Measurements from ENCODE around the gene LRP4.

Gene LRP4

DNA sequence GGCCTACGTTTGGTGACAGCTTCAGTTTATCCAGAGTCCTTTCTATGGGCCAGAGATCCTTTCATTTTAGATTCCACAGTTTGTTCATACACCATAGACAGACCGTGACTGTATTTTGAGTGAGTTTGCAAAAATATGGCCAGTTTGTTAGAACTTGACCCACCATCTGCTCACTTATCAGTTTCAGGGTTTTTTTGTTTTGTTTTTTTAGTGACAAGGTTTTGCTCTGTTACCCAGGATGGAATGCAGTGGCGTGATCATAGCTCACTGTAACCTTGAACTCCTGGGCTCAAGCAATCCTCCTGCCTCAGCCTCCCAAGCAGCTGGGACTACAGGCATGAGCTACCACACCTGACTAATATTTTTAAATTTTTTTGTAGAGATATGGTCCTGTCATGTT, 63.2 kb downstream of the LRP4 start:
- H3K4me1 ChIP-seq, result no peaks in the 10 kb centered on the region
- TF ChIP-seq, protein P1, sequence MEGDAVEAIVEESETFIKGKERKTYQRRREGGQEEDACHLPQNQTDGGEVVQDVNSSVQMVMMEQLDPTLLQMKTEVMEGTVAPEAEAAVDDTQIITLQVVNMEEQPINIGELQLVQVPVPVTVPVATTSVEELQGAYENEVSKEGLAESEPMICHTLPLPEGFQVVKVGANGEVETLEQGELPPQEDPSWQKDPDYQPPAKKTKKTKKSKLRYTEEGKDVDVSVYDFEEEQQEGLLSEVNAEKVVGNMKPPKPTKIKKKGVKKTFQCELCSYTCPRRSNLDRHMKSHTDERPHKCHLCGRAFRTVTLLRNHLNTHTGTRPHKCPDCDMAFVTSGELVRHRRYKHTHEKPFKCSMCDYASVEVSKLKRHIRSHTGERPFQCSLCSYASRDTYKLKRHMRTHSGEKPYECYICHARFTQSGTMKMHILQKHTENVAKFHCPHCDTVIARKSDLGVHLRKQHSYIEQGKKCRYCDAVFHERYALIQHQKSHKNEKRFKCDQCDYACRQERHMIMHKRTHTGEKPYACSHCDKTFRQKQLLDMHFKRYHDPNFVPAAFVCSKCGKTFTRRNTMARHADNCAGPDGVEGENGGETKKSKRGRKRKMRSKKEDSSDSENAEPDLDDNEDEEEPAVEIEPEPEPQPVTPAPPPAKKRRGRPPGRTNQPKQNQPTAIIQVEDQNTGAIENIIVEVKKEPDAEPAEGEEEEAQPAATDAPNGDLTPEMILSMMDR (IDR thresholded peaks at IDR 0.05), result no peak
- DNase-seq, result no peak

DNA sequence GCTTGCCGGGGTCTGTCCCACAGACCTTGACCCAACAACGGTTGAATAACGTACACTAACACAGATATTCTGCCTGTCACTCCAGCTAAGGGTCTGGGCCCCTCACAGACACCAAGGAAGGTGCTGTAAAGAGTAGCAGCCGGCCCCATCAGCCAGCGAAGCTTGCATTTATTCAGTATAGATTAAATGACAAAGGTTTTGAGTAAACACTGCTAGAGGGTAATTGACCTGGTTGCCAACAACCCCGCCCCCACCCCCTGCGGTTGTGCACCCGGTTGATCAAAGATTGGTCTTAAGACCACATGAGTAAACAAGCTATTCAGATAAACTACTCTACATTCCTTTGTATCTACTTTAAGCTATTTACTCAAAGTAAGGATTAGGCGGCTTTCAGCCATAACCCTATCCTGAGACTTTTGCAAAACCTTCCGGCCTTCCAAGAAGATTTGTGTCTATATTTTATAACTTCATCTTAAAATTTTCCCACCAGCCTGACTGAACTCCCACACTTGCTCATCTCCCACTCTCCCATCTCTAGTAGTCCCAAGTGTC, 67.4 kb downstream of the LRP4 start:
- no peak overlapping the region for H3K4me3 ChIP-seq

More for the DNA sequence above, 63.2 kb downstream of the LRP4 start:
- no peak overlapping the region for H3K4me3 ChIP-seq
- no peaks in the 10 kb centered on the region for H3K9me3 ChIP-seq
- H3K27me3 ChIP-seq, result no peaks in the 10 kb centered on the region
- intact Hi-C loops (cut with DNase I; ENCODE audit: low total_unique reads), result no loop called here
- peaks cover 0 to 18% (median 7%) of the 10 kb centered on the region in 3 donors for H3K36me3 ChIP-seq
- no peak overlapping the region for H3K27ac ChIP-seq

DNA sequence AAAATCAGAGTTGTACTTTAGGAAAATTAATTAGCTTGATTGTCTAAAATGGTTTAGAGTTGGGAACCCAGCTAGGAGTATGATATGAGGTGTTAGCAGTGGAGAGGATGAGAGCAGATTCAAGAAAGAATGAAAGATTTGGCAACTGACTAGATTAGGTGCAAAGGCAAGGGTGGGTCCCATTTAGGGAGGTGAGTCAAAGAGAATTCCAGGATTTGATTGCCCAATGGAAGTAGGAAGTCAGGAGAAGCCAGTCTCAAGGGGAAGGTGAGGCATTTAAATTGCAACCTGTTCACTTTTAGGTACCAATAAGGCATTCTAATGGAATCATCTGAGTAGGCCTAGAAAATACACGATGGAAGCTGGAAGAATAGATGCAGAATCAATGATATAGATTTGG, 68.7 kb downstream of the LRP4 start:
- no peak overlapping the region for H3K4me3 ChIP-seq
- no peak for DNase-seq
- intact Hi-C loops (cut with DNase I; ENCODE audit: low total_unique reads), result no loop called here
- no peaks in the 10 kb centered on the region for H3K36me3 ChIP-seq
- no peak overlapping the region for H3K27ac ChIP-seq
- H3K27me3 ChIP-seq, result no peaks in the 10 kb centered on the region
- H3K9me3 ChIP-seq, result no peaks in the 10 kb centered on the region
- peaks cover 0 to 15% (median 8%) of the 10 kb centered on the region in 4 donors for H3K4me1 ChIP-seq
- TF ChIP-seq, protein P1 (IDR thresholded peaks at IDR 0.05), result no peak

More for the DNA sequence above, 67.4 kb downstream of the LRP4 start:
- no peaks in the 10 kb centered on the region for H3K27me3 ChIP-seq
- H3K27ac ChIP-seq, result no peak overlapping the region
- TF ChIP-seq, protein P1 (IDR thresholded peaks at IDR 0.05), result no peak
- H3K4me1 ChIP-seq, result peaks cover 0 to 4% (median 0%) of the 10 kb centered on the region in 4 donors
- H3K9me3 ChIP-seq, result no peaks in the 10 kb centered on the region
- intact Hi-C loops (cut with DNase I; ENCODE audit: low total_unique reads), result no loop called here
- H3K36me3 ChIP-seq, result no peaks in the 10 kb centered on the region
- no peak for DNase-seq

DNA sequence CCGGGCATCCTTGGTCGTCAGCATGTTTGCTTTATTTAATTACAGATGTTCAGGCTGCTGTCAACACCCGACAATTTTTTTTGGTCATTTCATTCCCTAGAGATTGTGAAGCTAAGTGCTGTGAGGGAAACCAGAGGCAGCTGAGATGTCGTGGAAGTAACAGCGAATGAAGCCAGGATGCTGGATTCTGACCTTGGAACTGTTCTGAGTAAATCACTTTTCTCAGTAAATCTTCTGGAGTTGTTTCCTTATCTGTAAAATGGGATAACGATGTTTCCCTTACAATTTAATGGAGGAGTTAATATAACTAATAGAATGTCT, 71.9 kb downstream of the LRP4 start:
- peak overlapping the region; percentile 68 to 93 for H3K4me3 ChIP-seq
- H3K9me3 ChIP-seq, result no peaks in the 10 kb centered on the region
- intact Hi-C loops (cut with DNase I; ENCODE audit: low total_unique reads), result no loop called here
- peak overlapping the region in 1 of 2 donors; percentile 86 for H3K27ac ChIP-seq
- H3K36me3 ChIP-seq, result no peaks in the 10 kb centered on the region
- H3K27me3 ChIP-seq, result no peaks in the 10 kb centered on the region
- TF ChIP-seq, protein P1 (IDR thresholded peaks at IDR 0.05), result no peak
- no peak for DNase-seq
- peaks cover 0 to 19% (median 14%) of the 10 kb centered on the region in 4 donors for H3K4me1 ChIP-seq

DNA sequence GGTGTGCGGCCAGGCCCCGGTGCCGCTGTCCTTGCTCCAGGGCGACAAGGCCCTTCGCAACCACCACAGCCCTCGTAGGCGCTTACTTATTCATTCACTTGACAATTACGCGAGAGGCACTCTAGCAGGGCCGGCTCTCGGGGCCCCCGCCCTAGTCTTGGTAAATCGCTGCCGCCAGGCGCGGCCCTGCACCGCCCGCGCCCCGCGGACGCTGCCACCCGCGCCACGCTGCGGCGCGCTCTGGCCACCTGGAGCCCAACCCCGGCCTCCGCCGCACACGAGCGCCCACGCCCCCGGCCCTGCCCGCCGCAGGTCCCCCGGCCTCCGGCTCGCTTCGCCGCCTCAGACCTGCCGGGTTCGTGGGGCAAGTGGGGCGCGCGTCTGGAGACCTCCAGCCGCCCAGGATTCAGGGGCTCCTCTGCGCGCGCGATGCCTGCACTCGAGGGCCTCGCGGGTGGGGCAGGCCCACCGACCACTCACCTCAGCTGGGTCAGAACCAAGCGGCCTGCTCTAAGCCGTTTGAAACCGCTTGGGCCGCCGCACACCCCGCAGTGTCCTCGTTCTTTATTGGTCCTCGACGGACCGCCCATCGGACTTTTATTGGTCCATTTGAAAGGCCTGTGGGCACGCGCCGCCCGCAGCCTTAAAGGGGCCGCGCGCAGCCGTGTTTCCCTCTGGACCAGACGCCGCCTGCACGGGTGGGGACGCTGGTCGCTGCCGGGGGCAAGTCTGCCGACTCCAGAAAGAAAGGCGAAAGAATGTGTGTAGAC, 72.4 kb downstream of the LRP4 start, which contains the start of gene CKAP5:
TSS of gene CKAP5 (minus strand) at position 541 of the 770 bp plus-strand sequence. CDS start 25,049 bp downstream, outside the sequence.
- Histone ChIP-seq H3K27ac (peak within 1 kb of the TSS; percentile 65 to 86), H3K9me3 (no peaks in the 10 kb centered on the region), H3K4me1 (peaks cover 0 to 19% (median 14%) of the 10 kb centered on the region in 4 donors), H3K27me3 (no peaks in the 10 kb centered on the region), H3K4me3 (peak within 1 kb of the TSS; percentile 68 to 93), H3K36me3 (no peaks in the 10 kb centered on the region)
- intact Hi-C loops (cut with DNase I; ENCODE audit: low total_unique reads), result no loop called here
- DNase-seq, result peak; percentile 93 to 94
- TF ChIP-seq, protein P1 (IDR thresholded peaks at IDR 0.05), result peak in 1 of 2 experiments; percentile 10

Data from tibial artery (tissue), 4 donors.